ENCODE results near the gene PLEKHA1. TPM values are rescaled to one million over a fixed set of nuclear protein-coding genes. Genes with fewer than 3 reads are reported as not detected.

The PLEKHA1 gene
- total and polyA plus RNA-seq, 2 of the 13 experiments (the other 11 are each of a cell fraction or from before 2014, with no cell fraction given): 32.2 to 53.3 TPM

- Histone ChIP-seq H2AFZ (ENCODE audit: low read length) (no peak overlapping the region), H3K79me2 (ENCODE audit: insufficient read depth, low read length) (no peaks in the 10 kb centered on the region), H3K27ac (ENCODE audit: extremely low read length, insufficient read depth, low read length) (no peak overlapping the region), H3K9me3 (ENCODE audit: low read length) (no peaks in the 10 kb centered on the region), H4K20me1 (ENCODE audit: insufficient read depth, low read length) (no peaks in the 10 kb centered on the region), H3K4me2 (ENCODE audit: low read depth, low read length) (no peak overlapping the region), H3K36me3 (replicated peaks in 1 of 2; ENCODE audit: control insufficient read depth in 1 of 2, insufficient read depth in 2 of 2, low read length in 2 of 2) (no peaks in the 10 kb centered on the region), H3K27me3 (ENCODE audit: control insufficient read depth in 1 of 2, insufficient read depth in 2 of 2, low read length in 2 of 2) (peaks cover 0 to 4% of the 10 kb centered on the region in 2 experiments; a peak in 1 of 5 replicates), H3K9ac (ENCODE audit: insufficient read depth, low read depth, low read length) (no peak overlapping the region), H3K4me1 (ENCODE audit: insufficient read depth, low read length) (peaks cover 14% of the 10 kb centered on the region; the same call in 1 of the 2 replicates), H3K4me3 (replicated peaks in 1 of 3; ENCODE audit: insufficient read depth in 1 of 3, low read depth in 2 of 3, low read length in 3 of 3) (no peak overlapping the region)
- ATAC-seq (no peak), DNase-seq (ENCODE audit: low spot score) (no peak), FAIRE-seq (no peak)
- in situ Hi-C loops (cut with HindIII; ENCODE audit: extremely low pct_ligation_motif_present, low pct_unique_long_range_greater_than_20kb) (no loop called here), intact Hi-C loops (cut with micrococcal nuclease; ENCODE audit: unreplicated experiment) (no loop called here)
- no TSS peak for BruUV-seq (replicated peaks)
- CTCF ChIA-PET (ENCODE audit: low intra/inter-chr PET ratio, low total read pairs): no interaction called here
- 43% methylated on average over 4 of the region's 4 CpGs for WGBS (ENCODE audit: low lambda C conversion rate)
- POLR2A ChIA-PET: no interaction called here
- TF ChIP-seq ZNF800 (CRISPR knock-in tag; IDR thresholded peaks at IDR 0.05) (no peak), RFX3 (CRISPR knock-in tag; IDR thresholded peaks at IDR 0.05) (no peak), ZNF468 (CRISPR knock-in tag; IDR thresholded peaks at IDR 0.05) (no peak), MAZ (IDR thresholded peaks at IDR 0.05; ENCODE audit: borderline replicate concordance, low read depth, low read length) (no peak), MAZ (CRISPR knock-in tag; IDR thresholded peaks at IDR 0.05; ENCODE audit: low read depth) (no peak), THAP9 (CRISPR knock-in tag; IDR thresholded peaks at IDR 0.05; ENCODE audit: borderline replicate concordance) (no peak), POLR2A (IDR thresholded peaks at IDR 0.05; ENCODE audit: insufficient read depth in 1 of 2, low read depth in 2 of 2, low read length in 2 of 2) (no peak), RCOR2 (CRISPR knock-in tag; IDR thresholded peaks at IDR 0.05) (no peak), ZNF251 (CRISPR knock-in tag; IDR thresholded peaks at IDR 0.05) (no peak), PAX8 (CRISPR knock-in tag; IDR thresholded peaks at IDR 0.05; ENCODE audit: borderline replicate concordance) (no peak), TP53 (CRISPR knock-in tag; conservative IDR thresholded peaks at IDR 0.05) (no peak), ZBTB8A (CRISPR knock-in tag; IDR thresholded peaks at IDR 0.05; ENCODE audit: borderline replicate concordance, low read depth) (no peak), ZNF766 (CRISPR knock-in tag; IDR thresholded peaks at IDR 0.05; ENCODE audit: borderline replicate concordance) (no peak), ZNF792 (CRISPR knock-in tag; IDR thresholded peaks at IDR 0.05) (no peak), ZNF660 (CRISPR knock-in tag; IDR thresholded peaks at IDR 0.05; ENCODE audit: borderline replicate concordance, low read depth) (no peak), NR2F6 (IDR thresholded peaks at IDR 0.05) (no peak), NR2F6 (CRISPR knock-in tag; IDR thresholded peaks at IDR 0.05) (no peak)
- TF ChIP-seq, protein P1, sequence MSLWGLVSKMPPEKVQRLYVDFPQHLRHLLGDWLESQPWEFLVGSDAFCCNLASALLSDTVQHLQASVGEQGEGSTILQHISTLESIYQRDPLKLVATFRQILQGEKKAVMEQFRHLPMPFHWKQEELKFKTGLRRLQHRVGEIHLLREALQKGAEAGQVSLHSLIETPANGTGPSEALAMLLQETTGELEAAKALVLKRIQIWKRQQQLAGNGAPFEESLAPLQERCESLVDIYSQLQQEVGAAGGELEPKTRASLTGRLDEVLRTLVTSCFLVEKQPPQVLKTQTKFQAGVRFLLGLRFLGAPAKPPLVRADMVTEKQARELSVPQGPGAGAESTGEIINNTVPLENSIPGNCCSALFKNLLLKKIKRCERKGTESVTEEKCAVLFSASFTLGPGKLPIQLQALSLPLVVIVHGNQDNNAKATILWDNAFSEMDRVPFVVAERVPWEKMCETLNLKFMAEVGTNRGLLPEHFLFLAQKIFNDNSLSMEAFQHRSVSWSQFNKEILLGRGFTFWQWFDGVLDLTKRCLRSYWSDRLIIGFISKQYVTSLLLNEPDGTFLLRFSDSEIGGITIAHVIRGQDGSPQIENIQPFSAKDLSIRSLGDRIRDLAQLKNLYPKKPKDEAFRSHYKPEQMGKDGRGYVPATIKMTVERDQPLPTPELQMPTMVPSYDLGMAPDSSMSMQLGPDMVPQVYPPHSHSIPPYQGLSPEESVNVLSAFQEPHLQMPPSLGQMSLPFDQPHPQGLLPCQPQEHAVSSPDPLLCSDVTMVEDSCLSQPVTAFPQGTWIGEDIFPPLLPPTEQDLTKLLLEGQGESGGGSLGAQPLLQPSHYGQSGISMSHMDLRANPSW (CRISPR knock-in tag; IDR thresholded peaks at IDR 0.05; ENCODE audit: borderline replicate concordance): no peak
- TF ChIP-seq, protein P2, sequence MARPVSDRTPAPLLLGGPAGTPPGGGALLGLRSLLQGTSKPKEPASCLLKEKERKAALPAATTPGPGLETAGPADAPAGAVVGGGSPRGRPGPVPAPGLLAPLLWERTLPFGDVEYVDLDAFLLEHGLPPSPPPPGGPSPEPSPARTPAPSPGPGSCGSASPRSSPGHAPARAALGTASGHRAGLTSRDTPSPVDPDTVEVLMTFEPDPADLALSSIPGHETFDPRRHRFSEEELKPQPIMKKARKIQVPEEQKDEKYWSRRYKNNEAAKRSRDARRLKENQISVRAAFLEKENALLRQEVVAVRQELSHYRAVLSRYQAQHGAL (CRISPR knock-in tag; IDR thresholded peaks at IDR 0.05; ENCODE audit: not compliant biosample characterization): no peak
Observed at GRCh38 chr10:122362031-122362592, 12.4 kb upstream of the PLEKHA1 start.
